NCI-H460 (cell line): ENCODE measurements around the gene TMEM219. TPM values are rescaled to one million over a fixed set of nuclear protein-coding genes. Genes with fewer than 3 reads are reported as not detected.
A peak's percentile ranks its signal among the peaks of the same experiment; 100 is the strongest.
"Not testable (repeated sequence)": the region's sequence is repeated elsewhere in the genome, so short reads cannot be mapped to it uniquely, and the experiment has no call there.

Source experiments
- DNase-seq: peaks from one replicate; pipeline ENCODE4 v3.0.0-alpha.2; 2016; ENCODE audit warnings: low read depth; ENCODE audit errors: extremely low read depth
- total RNA-seq: library from RNA; depleted of rRNA; stranded (reverse); fragments of >200 nt; shearing (Covaris generic); gene quantifications from 2 replicates; pipeline ENCODE4 v1.2.3, GENCODE V29; 2014

Gene TMEM219
- total RNA-seq, 1 experiment from 2014 or later, result 67.8 TPM

GRCh38 chr16:29950806-29951461 is 10.9 kb upstream of the TMEM219 start:
- DNase-seq, result no peak

GRCh38 chr16:29951625-29952365 is 10.1 kb upstream of the TMEM219 start:
- no peak for DNase-seq

GRCh38 chr16:29958756-29959155 is 3.1 kb upstream of the TMEM219 start:
- no peak for DNase-seq

GRCh38 chr16:29959293-29959692 is 2.6 kb upstream of the TMEM219 start:
- DNase-seq, result no peak

- DNase-seq, result not testable (repeated sequence)
Measured at GRCh38 chr16:29959821-29960220, 2.1 kb upstream of the TMEM219 start.

GRCh38 chr16:29961127-29961478 is 776 bp upstream of the TMEM219 start:
- DNase-seq, result no peak

GRCh38 chr16:29962344-29962994 is 590 bp downstream of the TMEM219 start:
- no peak for DNase-seq

- DNase-seq, result no peak
Measured at GRCh38 chr16:29963021-29963743, 1.3 kb downstream of the TMEM219 start.

- DNase-seq, result no peak
Measured at GRCh38 chr16:29968205-29968604, 6.3 kb downstream of the TMEM219 start.

- DNase-seq, result no peak
Measured at GRCh38 chr16:29971304-29971703, 9.4 kb downstream of the TMEM219 start.

- no peak for DNase-seq
Measured at GRCh38 chr16:29972500-29972899, 10.6 kb downstream of the TMEM219 start.

GRCh38 chr16:29972992-29973383 is 11.1 kb downstream of the TMEM219 start:
- DNase-seq, result no peak

- peak; percentile 97 for DNase-seq
Measured at GRCh38 chr16:29973384-29974246, 11.7 kb downstream of the TMEM219 start, which contains the start of gene TAOK2. Gene TAOK2 (plus strand): TSS chr16:29973868. CDS start chr16:29977773, 3,905 bp downstream.

GRCh38 chr16:29974291-29975133 is 12.6 kb downstream of the TMEM219 start:
- DNase-seq, result no peak

GRCh38 chr16:29975134-29975538 is 13.3 kb downstream of the TMEM219 start:
- no peak for DNase-seq

- no peak for DNase-seq
Measured at GRCh38 chr16:29975811-29976511, 14.1 kb downstream of the TMEM219 start.

- DNase-seq, result no peak
Measured at GRCh38 chr16:29977063-29977825, 15.4 kb downstream of the TMEM219 start.

- no peak for DNase-seq
Measured at GRCh38 chr16:29978081-29978480, 16.2 kb downstream of the TMEM219 start.
